Naive thymus-derived CD4-positive, alpha-beta T cell (primary cell): ENCODE measurements around the gene RARRES2. TPM values are rescaled to one million over a fixed set of nuclear protein-coding genes. Genes with fewer than 3 reads are reported as not detected.

Experiments
- ATAC-seq: fragments of 150-1000 bp; cut with Tn5 transposase; 2 replicates; pipeline ENCODE4 v1.10.0; 2021; ENCODE audit warnings: mild to moderate bottlenecking, moderate library complexity
- CTCF ChIA-PET: fragments of 350-600 bp; sonication (Branson Sonifier 250); formaldehyde crosslinking; loops from one replicate; lab custom pipeline; 2021; ENCODE audit warnings: antibody characterized with exemption; lab: Charles Lee
- POLR2A ChIA-PET: fragments of 350-600 bp; sonication (Branson Sonifier 250); formaldehyde crosslinking; loops from one replicate; lab custom pipeline; 2021; ENCODE audit warnings: antibody characterized with exemption, inconsistent platforms; lab: Charles Lee
- DNase-seq, 9 donors: peaks; one replicate each; pipeline versions ENCODE4 v3.0.0 to v3.0.0-alpha.2; 2020 to 2022; ENCODE audit warnings: mixed read lengths in 1 of 9
- H3K27ac ChIP-seq: one replicate; pipeline ENCODE4 v1.7.0; 2013; ENCODE audit warnings: mild to moderate bottlenecking, low read depth, low read length, moderate library complexity
- H3K27me3 ChIP-seq, 2 donors: one replicate each; pipeline ENCODE4 v1.7.0; 2013; ENCODE audit warnings: low read length in 2 of 2, mild to moderate bottlenecking in 2 of 2, moderate library complexity in 2 of 2; ENCODE audit not compliant: control insufficient read depth in 2 of 2, insufficient read depth in 2 of 2
- H3K36me3 ChIP-seq, 3 experiments: 1 replicate in 2 of 3; 2 replicates in 1 of 3; pipeline ENCODE4 v1.7.0; 2013; ENCODE audit warnings: low read length in 3 of 3, mild to moderate bottlenecking in 3 of 3, moderate library complexity in 1 of 3; ENCODE audit not compliant: insufficient read depth in 3 of 3, control insufficient read depth in 2 of 3
- H3K4me1 ChIP-seq, 2 donors: one replicate each; pipeline ENCODE4 v1.7.0; 2013; ENCODE audit warnings: low read length in 2 of 2, mild to moderate bottlenecking in 2 of 2, moderate library complexity in 1 of 2; ENCODE audit not compliant: control insufficient read depth in 2 of 2, insufficient read depth in 2 of 2
- H3K4me3 ChIP-seq: 2 replicates; pipeline ENCODE4 v1.7.0; 2013; ENCODE audit warnings: mild to moderate bottlenecking, low read length
- H3K9me3 ChIP-seq, 3 experiments: 1 replicate in 2 of 3; 2 replicates in 1 of 3; pipeline ENCODE4 v1.7.0; 2013; ENCODE audit warnings: low read length in 3 of 3; ENCODE audit not compliant: control insufficient read depth in 2 of 3
- H3K27ac Mint-ChIP-seq, 9 donors: one replicate each; pipeline ENCODE4 v1.8.0; 2020 to 2022; ENCODE audit warnings: mixed read lengths in 9 of 9, mild to moderate bottlenecking in 8 of 9, moderate library complexity in 5 of 9, inconsistent platforms in 2 of 9
- H3K27me3 Mint-ChIP-seq, 5 donors: one replicate each; pipeline ENCODE4 v1.8.0; 2021 to 2022; ENCODE audit warnings: mixed read lengths in 5 of 5, mild to moderate bottlenecking in 1 of 5
- H3K36me3 Mint-ChIP-seq, 5 donors: one replicate each; pipeline ENCODE4 v1.8.0; 2020 to 2022; ENCODE audit warnings: mixed read lengths in 5 of 5, mild to moderate bottlenecking in 3 of 5, inconsistent platforms in 1 of 5
- H3K4me1 Mint-ChIP-seq, 7 donors: one replicate each; pipeline ENCODE4 v1.8.0; 2020 to 2022; ENCODE audit warnings: mixed read lengths in 7 of 7, mild to moderate bottlenecking in 3 of 7, inconsistent platforms in 1 of 7
- H3K4me3 Mint-ChIP-seq, 10 donors: one replicate each; pipeline ENCODE4 v1.8.0; 2020 to 2022; ENCODE audit warnings: mild to moderate bottlenecking in 10 of 10, mixed read lengths in 10 of 10, moderate library complexity in 6 of 10, inconsistent platforms in 2 of 10
- H3K9me3 Mint-ChIP-seq, 11 donors: one replicate each; pipeline ENCODE4 v1.8.0; 2020 to 2022; ENCODE audit warnings: mixed read lengths in 11 of 11, mild to moderate bottlenecking in 4 of 11, inconsistent platforms in 1 of 11, moderate library complexity in 1 of 11
- intact Hi-C, 2 donors: fragments of 100-400 bp; cut with micrococcal nuclease; formaldehyde crosslinking; loops; one replicate each; pipeline ENCODE4 v1.15.1; 2023
- polyA plus RNA-seq, 2 donors: library from polyadenylated mRNA; unstranded; fragments of 300-500 nt; fragmentation: Illumina TruSeq; gene quantifications; one replicate each; pipeline ENCODE4 v1.2.3, GENCODE V29; 2021
- total RNA-seq, 6 experiments: library from RNA in 5 of 6; stranded (reverse) in 5 of 6; gene quantifications; 1 replicate in 5 of 6; 2 replicates in 1 of 6; pipeline ENCODE4 v1.2.3 and lab custom pipeline; 2021 to 2026

RARRES2 gene
- total and polyA plus RNA-seq, 7 experiments from 2014 or later, result 0.38 TPM; not detected in 6

DNA sequence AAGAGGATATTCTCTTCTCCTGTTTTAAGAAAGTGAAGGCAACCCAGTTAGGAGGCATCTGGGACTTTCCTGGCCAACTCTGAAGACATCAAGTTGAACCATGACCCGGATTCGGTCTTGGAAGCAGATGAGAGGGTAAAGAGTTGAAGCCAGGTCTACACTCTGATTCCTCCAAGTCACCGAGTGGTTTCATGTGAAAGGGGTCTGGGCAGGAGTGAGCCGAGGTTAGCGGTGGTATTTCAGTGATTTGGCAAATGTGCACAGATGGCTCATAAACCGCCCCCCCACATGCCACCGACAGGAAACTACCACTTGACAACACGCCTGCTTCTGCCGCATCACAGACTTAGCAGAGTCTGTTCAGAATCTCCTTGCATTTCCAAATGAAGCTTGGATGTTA, 15.8 kb upstream of the RARRES2 start:
- intact Hi-C loops, result loop anchor here (1.0 to 5.0 kb wide), 7 partner anchors 10 to 398 kb away; partner anchors contain the start of genes GIMAP7 (in 2 of the 2), ZNF775 (in 2 of the 2), ACTR3C (in 1 of the 2) and GIMAP5 (in 1 of the 2)
- peak overlapping the region; percentile 85 to 93 (median 89) for H3K27ac Mint-ChIP-seq
- H3K4me3 ChIP-seq, result peak overlapping the region; percentile 35
- peaks cover 17 to 49% (median 42%) of the 10 kb centered on the region in 7 donors for H3K4me1 Mint-ChIP-seq
- DNase-seq (peak in 7 of 9 donors; percentile 66 to 83 (median 74)), ATAC-seq (peak; percentile 86)
- H3K27me3 Mint-ChIP-seq, result peaks cover 0 to 4% (median 0%) of the 10 kb centered on the region in 5 donors
- no peaks in the 10 kb centered on the region for H3K36me3 Mint-ChIP-seq
- no peaks in the 10 kb centered on the region for H3K36me3 ChIP-seq
- peaks cover 6 to 28% of the 10 kb centered on the region in 2 donors for H3K4me1 ChIP-seq
- H3K9me3 ChIP-seq, result no peaks in the 10 kb centered on the region
- H3K27me3 ChIP-seq, result no peaks in the 10 kb centered on the region
- H3K27ac ChIP-seq, result peak overlapping the region; percentile 72
- CTCF ChIA-PET, result interaction anchor here (0.6 to 1.7 kb wide), 5 partner anchors 11 to 60 kb away, joined by 3 to 5 read pairs (median 4); partner anchors contain the start of gene REPIN1
- peak overlapping the region; percentile 47 to 85 (median 75) for H3K4me3 Mint-ChIP-seq
- POLR2A ChIA-PET, result interaction anchor here (0.6 to 6.2 kb wide), 11 partner anchors 9 to 399 kb away, joined by 3 to 50 read pairs (median 6); partner anchors contain the start of genes GIMAP1 and REPIN1
- H3K9me3 Mint-ChIP-seq, result peaks cover 0 to 2% (median 0%) of the 10 kb centered on the region in 11 donors

DNA sequence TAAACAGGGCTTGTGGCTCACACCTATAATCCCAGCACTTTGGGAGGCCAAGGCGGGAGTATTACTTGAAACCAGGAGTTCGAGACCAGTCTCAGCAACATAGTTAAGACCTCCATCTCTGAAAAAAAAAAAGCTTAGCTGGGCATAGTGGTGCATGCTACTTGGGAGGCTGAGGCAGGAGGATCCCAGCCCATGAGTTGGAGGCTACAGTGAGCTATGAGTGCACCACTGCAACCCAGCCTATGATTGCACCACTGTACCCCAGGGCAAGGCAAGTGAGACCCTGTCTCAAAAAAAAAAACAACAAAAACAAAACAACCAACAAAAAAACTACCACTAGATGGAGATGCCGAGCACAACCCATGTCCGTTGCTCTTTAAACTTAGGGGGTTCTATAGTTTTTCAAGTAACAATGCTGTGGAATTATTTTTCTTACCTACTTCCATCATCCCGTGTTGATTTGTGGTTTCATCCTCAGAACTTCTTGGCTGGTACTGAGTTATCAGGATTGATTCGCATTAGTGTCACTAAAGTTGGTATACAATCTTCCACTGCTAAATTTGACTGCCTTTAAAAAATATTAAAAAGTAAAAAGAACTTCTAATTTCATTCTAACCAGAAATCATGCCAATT, 15.0 kb upstream of the RARRES2 start:
- Histone ChIP-seq H3K27me3 (no peaks in the 10 kb centered on the region), H3K9me3 (no peaks in the 10 kb centered on the region), H3K4me3 (no peak overlapping the region), H3K36me3 (no peaks in the 10 kb centered on the region), H3K27ac (peak overlapping the region; percentile 51), H3K4me1 (peaks cover 6 to 28% of the 10 kb centered on the region in 2 donors)
- intact Hi-C loops, result loop anchor here (1.0 to 5.0 kb wide), 6 partner anchors 34 to 401 kb away; partner anchors contain the start of genes GIMAP7 (in 2 of the 2), ACTR3C (in 1 of the 2), GIMAP5 (in 1 of the 2) and LRRC61 (in 1 of the 2)
- Mint-ChIP-seq H3K4me3 (peak overlapping the region in 4 of 10 donors; percentile 12 to 32 (median 22)), H3K4me1 (peaks cover 17 to 43% (median 41%) of the 10 kb centered on the region in 7 donors), H3K27me3 (peaks cover 0 to 10% (median 0%) of the 10 kb centered on the region in 5 donors), H3K9me3 (peaks cover 0 to 2% (median 0%) of the 10 kb centered on the region in 11 donors), H3K36me3 (no peaks in the 10 kb centered on the region), H3K27ac (peak overlapping the region in 6 of 9 donors; percentile 32 to 77 (median 36))
- POLR2A ChIA-PET, result interaction anchor here (0.6 to 6.2 kb wide), 8 partner anchors 10 to 400 kb away, joined by 3 to 50 read pairs (median 6); partner anchors contain the start of gene REPIN1
- CTCF ChIA-PET, result interaction anchor here (0.6 to 2.0 kb wide), 11 partner anchors 10 to 422 kb away, joined by 3 to 17 read pairs (median 4); partner anchors contain the start of gene REPIN1
- ATAC-seq (peak; percentile 59), DNase-seq (peak in 7 of 9 donors; percentile 32 to 59 (median 53))

GRCh38 chr7:150355666-150356059, 14.2 kb upstream of the RARRES2 start:
- intact Hi-C loops, result loop anchor here (1.0 to 5.0 kb wide), 6 partner anchors 33 to 402 kb away; partner anchors contain the start of genes GIMAP7 (in 2 of the 2), ACTR3C (in 1 of the 2), GIMAP5 (in 1 of the 2) and LRRC61 (in 1 of the 2)

DNA sequence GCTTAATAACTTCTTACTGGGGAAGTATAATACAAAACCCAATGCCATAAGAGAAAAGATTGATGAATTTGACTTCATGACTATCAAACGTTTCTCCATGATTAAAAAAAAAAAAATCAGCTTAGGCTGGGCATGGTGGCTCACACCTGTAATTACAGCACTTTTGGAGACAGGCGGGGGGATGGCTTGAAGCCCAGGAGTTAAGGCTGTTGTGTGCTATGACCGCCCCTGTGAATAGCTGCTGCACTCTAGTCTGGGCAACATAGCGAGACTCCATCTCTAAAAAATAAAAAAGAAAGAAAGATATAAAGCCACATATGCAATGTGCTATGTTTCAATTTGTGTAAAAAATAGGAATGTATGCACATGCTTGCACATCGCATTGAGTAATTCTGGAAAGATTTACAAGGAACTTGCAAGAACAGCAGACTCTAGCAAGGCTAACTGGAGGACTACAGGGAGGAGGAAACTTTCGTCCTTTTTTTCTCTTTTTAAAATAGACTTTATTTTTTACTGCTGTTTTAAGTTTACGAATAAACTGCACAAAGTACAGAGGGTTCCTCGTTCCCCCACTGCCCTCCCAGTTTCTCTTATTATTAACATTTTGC, 10.3 kb upstream of the RARRES2 start:
- Mint-ChIP-seq H3K4me3 (no peak overlapping the region), H3K4me1 (peaks cover 0 to 11% (median 7%) of the 10 kb centered on the region in 7 donors), H3K9me3 (no peaks in the 10 kb centered on the region), H3K36me3 (peaks cover 0 to under 1% (median 0%) of the 10 kb centered on the region in 5 donors), H3K27ac (no peak overlapping the region), H3K27me3 (peaks cover 0 to 24% (median 1%) of the 10 kb centered on the region in 5 donors)
- intact Hi-C loops, result no loop called here
- ChIA-PET POLR2A (no interaction called here), CTCF (no interaction called here)
- DNase-seq (no peak), ATAC-seq (no peak)
- no peaks in the 10 kb centered on the region for H3K36me3 ChIP-seq
- no peak overlapping the region for H3K27ac ChIP-seq
- H3K27me3 ChIP-seq, result no peaks in the 10 kb centered on the region
- H3K4me3 ChIP-seq, result no peak overlapping the region
- peaks cover 0 to 3% of the 10 kb centered on the region in 2 donors for H3K4me1 ChIP-seq
- no peaks in the 10 kb centered on the region for H3K9me3 ChIP-seq

More at GRCh38 chr7:150355666-150356059, 14.2 kb upstream of the RARRES2 start:
- H3K4me1 Mint-ChIP-seq, result peaks cover 17 to 43% (median 41%) of the 10 kb centered on the region in 7 donors
- no peak for DNase-seq
- H3K9me3 Mint-ChIP-seq, result peaks cover 0 to 2% (median 0%) of the 10 kb centered on the region in 11 donors
- no peaks in the 10 kb centered on the region for H3K36me3 Mint-ChIP-seq
- peak overlapping the region in 1 of 10 donors; percentile 19 for H3K4me3 Mint-ChIP-seq
- Histone ChIP-seq H3K4me1 (peaks cover 6 to 28% of the 10 kb centered on the region in 2 donors), H3K4me3 (no peak overlapping the region), H3K27ac (no peak overlapping the region), H3K9me3 (no peaks in the 10 kb centered on the region), H3K36me3 (no peaks in the 10 kb centered on the region), H3K27me3 (no peaks in the 10 kb centered on the region)
- peak overlapping the region in 3 of 9 donors; percentile 34 to 72 (median 38) for H3K27ac Mint-ChIP-seq
- ChIA-PET POLR2A (interaction anchor here (0.9 to 6.2 kb wide), 6 partner anchors 11 to 50 kb away, joined by 3 to 50 read pairs (median 6); partner anchors contain the start of gene REPIN1), CTCF (interaction anchor here (0.6 to 2.0 kb wide), 11 partner anchors 11 to 423 kb away, joined by 3 to 17 read pairs (median 3); a partner anchor contains a TSS)
- H3K27me3 Mint-ChIP-seq, result peaks cover 0 to 13% (median 0%) of the 10 kb centered on the region in 5 donors
- ATAC-seq, result no peak

GRCh38 chr7:150346922-150347321, 5.5 kb upstream of the RARRES2 start:
- Histone ChIP-seq H3K27me3 (no peaks in the 10 kb centered on the region), H3K9me3 (peaks cover 0 to 4% (median 0%) of the 10 kb centered on the region in 3 experiments), H3K27ac (no peak overlapping the region), H3K36me3 (no peaks in the 10 kb centered on the region), H3K4me1 (no peaks in the 10 kb centered on the region), H3K4me3 (no peak overlapping the region)
- no peak for ATAC-seq
- Mint-ChIP-seq H3K27me3 (peaks cover 4 to 57% (median 30%) of the 10 kb centered on the region in 5 donors), H3K4me1 (peaks cover 0 to 4% (median 3%) of the 10 kb centered on the region in 7 donors), H3K4me3 (no peak overlapping the region), H3K9me3 (peaks cover 0 to 20% (median 6%) of the 10 kb centered on the region in 11 donors), H3K27ac (no peak overlapping the region), H3K36me3 (peaks cover 0 to 11% (median 3%) of the 10 kb centered on the region in 5 donors)
- intact Hi-C loops, result no loop called here
- ChIA-PET POLR2A (no interaction called here), CTCF (no interaction called here)
- no peak for DNase-seq

DNA sequence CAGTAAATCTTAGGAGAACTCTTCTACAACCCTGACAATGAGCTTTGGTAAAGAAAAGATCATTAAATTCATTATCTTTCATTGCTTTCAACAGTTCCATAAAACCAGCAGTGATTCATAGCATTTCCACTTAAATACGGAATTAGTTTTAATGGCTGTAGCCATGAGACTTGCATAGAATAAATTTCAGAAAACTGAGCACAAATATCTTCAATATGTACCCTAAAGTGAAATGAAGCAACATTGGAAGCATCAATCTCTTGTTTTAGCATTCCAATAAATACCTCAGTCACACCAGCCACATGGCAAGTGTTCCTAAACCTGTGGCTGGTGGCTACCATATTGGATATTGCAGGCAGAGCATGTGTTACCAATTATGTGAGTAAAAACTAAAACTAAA, 3.6 kb upstream of the RARRES2 start:
- Histone ChIP-seq H3K4me3 (no peak overlapping the region), H3K27me3 (no peaks in the 10 kb centered on the region), H3K27ac (no peak overlapping the region), H3K36me3 (no peaks in the 10 kb centered on the region), H3K9me3 (peaks cover 0 to 4% (median 0%) of the 10 kb centered on the region in 3 experiments), H3K4me1 (no peaks in the 10 kb centered on the region)
- intact Hi-C loops, result no loop called here
- no peak for DNase-seq
- H3K27ac Mint-ChIP-seq, result no peak overlapping the region
- CTCF ChIA-PET, result interaction anchor here (0.6 kb wide), 2 partner anchors 10 to 145 kb away, joined by 3 to 4 read pairs; no protein-coding TSS in a partner anchor
- peaks cover 0 to 20% (median 6%) of the 10 kb centered on the region in 11 donors for H3K9me3 Mint-ChIP-seq
- H3K27me3 Mint-ChIP-seq, result peaks cover 6 to 63% (median 32%) of the 10 kb centered on the region in 5 donors
- H3K36me3 Mint-ChIP-seq, result peaks cover 0 to 12% (median 3%) of the 10 kb centered on the region in 5 donors
- POLR2A ChIA-PET, result no interaction called here
- ATAC-seq, result no peak
- H3K4me1 Mint-ChIP-seq, result peaks cover 0 to 10% (median 5%) of the 10 kb centered on the region in 7 donors
- H3K4me3 Mint-ChIP-seq, result no peak overlapping the region
